ENCODE measurements around the gene TRAF3.
"Not testable (repeated sequence)": the region's sequence is repeated elsewhere in the genome, so short reads cannot be mapped to it uniquely, and the experiment has no call there.

TRAF3 gene

DNA sequence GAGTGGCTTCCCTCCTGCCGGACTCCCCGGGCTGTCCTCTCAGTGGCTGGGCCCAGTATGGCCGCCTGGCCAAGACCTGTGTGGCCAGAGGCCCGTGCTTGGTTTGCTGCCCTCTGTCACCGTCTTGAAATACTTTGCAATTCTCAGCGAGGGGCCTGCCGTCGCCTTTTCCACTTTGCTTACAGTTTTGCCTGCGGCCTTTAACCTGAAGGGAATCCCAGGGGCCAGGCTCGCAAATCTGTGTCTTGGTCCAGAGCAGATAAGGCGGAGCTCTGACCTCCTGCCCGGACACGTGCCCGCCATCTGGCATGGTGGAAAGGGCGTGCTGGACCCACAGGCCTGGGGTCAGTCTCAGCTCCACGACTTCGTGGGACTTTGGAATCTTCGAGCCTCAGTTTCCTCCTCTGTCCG, 134.3 kb downstream of the TRAF3 start:
- DNase-seq, result no peak

DNA sequence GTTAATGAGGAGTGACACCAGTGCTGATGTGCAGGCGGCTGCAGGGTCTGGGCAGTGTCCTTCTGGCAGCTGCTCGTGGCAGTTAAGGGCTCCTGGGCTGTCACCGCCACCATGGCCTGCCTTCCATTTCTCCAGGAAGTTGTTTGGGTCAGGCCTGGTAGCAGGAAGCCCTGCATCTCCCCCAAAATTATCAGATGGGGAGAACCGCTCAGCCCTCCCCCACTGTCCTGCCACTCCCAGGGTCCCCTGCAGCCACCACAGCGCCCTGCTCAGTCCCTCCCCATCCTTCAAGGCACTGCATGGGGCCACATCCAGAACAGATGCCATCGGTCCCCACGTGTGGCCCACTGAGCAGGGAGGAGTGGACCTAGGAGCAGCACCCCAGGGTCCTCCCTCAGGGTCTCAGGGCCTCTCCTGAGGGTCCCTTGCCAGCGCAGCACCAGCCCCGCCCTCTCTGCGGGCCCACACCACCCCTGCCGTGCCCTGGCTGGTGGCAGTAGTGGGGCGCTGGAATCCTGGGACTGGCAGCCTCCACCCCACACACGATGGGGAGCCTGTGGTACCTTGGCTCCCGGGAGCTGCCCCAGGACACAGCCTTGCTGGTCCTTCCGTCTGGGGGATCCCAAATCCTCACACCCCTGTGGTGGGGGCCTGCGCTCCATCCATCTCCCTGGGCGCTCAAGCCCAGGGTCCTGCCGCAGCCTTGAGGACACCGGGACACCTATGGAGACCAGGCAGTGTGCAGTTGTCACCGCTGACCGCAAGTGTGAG, 134.9 kb downstream of the TRAF3 start:
- no peak for DNase-seq

DNA sequence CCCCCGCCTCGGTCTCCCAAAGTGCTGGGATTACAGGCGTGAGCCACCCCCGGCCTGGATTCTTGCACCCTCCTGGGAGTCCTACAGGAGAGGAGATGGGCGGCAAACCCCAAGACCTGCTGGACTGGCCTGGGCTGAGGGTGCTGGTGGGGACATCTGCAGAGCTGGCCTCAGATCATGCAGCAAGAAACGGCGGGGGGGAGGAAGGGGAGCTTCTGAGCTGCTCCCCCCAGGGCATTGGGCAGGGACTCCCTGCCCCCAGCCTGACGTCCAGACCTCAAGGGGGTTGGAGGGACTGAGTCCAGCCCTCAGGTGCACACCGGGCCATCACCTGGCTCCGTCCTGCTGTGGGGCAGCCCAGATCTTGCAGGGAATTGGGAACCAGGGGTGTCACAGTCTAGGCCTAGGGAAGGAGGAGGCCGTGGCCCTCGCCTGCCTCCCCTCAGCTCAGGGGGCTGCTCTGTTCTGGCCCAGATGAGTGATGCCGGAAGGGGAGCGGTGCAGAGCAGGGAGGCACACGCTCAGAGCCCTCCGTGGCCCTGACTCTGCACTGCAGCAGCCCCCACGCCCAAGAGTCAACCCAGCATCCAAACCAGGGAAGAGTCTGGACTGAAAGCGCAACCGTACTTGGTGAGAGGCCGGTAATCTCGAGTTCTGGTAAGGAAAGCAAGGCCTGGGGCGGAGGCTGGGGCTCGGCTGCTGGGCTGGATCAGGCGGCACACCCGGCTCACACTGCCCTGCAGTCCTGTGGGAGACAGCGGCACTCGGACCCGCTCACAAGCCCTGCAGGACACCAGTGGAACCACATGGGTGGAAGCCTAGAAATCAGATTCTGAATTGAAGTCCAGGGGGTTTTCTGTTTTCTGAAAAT, 136.3 kb downstream of the TRAF3 start:
- no peak for DNase-seq

DNA sequence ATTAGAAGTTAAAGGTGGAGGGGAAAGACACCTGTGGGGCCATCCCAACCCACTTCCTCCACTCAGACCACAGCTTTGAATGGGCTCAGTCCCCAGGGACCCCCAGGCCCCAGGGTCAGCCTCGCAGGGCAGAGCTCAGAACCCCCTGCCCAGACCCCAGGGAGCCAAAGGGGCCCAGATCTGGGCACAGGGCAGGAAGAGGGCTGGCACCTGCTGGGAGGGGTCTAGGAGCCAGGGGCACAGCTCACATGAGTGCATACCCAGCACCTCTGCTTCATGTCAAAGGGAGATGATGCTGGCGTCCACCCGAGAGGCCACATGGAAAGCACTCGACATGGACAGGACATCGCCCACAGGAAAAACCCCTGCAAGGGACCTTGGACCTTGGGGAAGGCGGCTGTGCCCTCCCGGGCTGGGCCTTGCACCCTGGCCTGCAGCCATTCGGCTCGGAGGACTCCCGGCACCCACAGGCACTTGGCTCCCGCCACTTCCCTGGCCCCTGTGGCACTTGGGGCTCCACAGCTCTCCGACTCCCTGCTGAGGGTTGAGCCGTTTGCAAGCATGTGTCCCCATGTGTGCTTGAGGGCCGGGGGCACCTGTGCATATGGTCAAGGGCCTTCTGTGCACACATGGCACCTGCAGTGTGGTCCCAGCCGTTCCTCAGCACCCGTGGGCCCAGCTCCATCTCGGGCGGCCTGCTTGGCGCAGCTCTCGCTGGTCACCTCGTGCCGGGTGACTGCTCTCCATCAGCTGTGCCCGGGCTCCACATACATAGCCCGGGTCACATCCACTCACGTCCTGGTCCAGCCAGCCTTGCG, 137.4 kb downstream of the TRAF3 start:
- DNase-seq, result no peak

DNA sequence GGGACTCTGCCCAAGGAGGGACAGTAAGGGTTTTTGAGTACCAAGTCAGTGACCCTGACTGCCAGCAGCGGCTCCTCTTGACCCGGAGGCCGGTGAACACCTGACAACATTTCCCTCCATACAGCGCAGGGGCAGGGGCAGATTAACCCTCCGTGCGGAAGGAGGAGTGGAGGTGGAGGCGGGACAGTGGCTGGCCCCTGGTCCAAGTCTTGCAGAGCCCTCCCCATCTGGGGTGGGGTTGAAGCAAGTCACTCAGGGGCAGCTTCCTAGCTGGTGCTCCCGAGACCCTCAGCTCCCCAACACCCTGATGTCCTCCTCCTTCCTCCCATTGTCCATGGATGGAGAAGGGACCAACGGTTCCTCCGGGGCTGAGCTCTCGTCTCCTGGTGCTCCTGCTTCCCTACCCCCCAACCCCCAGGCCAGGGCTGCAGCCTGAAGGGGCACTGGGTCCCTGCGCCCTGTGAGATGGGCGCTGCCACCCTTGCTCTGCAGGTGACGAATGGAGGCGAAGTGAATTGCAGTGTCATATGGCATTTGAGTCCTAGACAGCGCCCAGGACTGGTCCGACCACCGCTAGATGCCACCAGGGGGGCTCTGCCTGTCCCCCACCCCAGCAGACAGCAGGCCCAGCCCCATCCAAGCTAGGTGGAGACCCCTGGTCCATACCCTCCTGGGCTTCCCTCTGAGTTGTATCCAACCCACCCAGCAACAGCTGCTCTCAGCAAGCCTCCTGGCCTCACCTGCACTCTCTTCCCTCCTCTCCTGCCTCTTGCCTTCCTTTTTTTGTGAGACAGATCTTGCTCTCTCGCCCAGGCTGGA, 138.3 kb downstream of the TRAF3 start:
- no peak for DNase-seq

DNA sequence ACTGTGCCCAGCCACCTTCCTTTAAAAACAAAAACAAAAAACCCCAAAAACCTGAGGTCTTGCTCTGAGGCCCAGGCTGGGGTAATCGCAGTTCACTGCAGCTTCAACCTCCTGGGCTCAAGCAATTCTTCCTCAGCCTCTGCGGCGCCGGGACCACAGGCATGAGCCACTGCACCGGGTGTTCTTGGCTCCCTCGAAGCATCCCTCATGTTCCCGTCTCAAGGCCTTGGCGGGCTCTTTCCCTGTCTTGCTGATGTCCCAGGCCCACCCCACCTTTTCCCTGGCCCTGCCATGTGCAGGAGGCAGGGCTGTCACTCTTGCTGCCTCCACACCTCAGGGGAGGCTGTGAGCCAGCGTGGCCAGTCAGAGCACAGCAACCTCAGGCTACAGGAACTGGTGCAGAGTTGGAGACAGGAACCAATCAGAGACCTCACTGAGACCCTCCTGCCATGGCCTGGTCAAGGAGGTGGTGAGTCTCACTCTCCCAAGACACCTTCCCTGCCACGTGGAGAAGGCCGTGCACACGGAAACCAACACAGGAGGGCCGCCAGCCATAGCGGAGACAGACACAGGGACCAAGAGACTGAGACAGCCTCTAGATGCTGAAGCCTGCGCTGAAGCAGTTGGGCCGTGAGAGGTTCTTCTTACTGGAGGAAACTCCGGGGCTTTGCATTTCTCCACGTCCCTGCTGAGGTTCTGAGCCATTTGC, 139.3 kb downstream of the TRAF3 start:
- no peak for DNase-seq

DNA sequence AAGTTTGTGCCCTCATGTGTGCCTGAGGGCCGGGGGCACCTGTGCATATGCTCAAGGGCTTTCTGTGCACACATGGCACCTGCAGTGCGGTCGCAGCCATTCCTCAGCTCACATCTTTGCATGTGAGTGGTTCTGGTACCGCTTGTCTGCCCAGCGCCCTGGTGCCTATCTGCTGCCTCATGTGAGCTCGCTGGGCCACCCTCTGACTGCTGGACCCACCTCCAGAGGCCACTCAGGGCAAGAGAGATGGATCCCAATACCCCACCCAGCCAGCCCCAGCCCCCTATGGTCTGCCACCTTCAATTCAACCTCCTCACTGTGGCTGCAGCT, 139.8 kb downstream of the TRAF3 start:
- DNase-seq, result no peak

DNA sequence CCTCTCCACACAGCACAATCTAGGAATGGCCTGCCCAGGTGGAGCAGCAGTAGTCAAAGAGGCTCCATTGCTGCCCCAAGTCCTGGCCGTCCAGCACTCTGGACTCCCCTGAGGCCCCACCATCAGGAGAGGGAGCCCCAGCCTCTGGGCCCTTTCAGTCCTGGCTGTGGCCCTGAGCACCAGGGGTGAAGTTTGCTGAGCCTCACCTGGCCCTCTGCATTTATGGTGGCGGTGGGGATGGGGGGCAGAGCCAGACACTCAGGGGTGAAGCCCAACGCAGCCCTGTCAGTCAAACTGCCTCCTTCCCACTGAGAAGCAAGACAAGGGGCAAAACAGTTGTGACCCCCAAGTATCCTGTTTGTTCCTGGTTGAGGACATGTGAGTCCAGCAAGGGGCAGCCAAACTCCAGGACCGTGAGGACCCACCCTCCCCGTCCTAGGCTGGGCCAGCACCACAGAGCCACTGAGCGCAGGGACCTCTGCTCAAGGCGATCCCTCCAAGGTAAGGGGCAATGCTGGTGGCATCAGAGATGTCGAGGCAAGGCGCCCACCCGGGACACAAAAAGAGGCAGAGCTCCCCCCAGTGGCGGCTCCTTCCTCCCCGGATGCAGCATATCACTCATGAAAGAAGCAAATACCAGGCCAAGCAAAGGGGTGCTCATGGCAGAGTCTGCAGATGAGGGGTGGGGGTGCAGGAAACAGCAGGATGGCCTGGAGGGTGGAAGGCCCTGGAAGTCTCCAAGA, 140.4 kb downstream of the TRAF3 start:
- DNase-seq, result no peak

DNA sequence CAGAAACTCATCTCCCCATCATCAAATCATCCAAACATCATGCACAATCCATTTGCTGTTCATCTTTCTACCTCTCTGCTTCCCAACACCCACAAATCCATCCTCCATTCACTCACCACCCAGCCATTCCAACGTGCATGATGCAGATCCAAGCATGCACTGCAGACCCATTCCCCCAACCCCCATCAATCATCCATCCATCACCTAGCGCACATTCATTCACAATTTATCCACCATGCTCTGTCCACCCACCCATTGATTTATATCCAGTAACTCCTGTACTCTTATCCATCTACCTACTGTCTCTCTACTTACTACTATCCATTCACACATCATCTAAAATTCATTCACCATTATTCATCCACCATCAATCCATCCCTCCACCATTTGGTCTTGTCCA, 141.2 kb downstream of the TRAF3 start:
- DNase-seq, result no peak

DNA sequence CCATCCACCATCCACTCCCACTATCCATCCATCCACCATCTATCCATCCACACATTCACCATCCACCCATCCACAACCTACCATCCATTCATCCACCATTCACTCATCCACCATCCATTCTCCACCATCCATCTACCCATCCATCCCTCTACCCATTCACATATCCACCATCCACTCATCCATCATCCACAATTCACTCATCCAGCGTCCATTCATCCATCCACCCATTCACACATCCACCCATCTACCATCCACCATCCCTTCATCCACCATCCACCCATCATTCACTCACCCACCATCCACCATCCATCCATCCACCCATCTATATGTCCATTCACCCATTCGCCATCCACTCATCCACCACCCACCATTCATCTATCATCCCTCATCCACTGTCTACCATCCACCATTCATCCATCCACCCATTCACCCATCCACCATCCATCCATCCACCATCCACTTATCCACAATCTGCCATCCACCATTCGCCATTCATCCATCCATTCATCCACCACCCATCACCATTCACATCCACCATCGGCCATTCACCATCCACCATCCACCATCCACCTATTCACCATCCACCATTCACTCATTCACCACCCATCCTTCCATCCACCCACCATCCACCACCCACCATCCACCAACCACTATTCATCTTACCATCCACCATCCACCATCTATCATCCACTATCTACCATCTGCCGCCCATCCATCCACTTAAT, 143.2 kb downstream of the TRAF3 start:
- no peak for DNase-seq

DNA sequence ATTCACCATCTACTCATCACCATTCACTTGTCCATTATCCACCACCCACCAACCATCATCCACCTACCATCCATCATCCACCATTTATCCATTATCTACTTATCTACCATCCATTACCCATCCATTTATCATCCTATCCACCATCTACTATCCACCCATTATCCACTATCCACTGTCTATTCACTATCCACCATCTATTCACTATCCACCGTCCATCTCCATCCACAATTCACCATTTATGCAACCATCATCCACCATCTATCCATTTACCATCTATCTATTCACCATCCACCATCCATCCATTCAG, 143.7 kb downstream of the TRAF3 start:
- DNase-seq, result no peak

DNA sequence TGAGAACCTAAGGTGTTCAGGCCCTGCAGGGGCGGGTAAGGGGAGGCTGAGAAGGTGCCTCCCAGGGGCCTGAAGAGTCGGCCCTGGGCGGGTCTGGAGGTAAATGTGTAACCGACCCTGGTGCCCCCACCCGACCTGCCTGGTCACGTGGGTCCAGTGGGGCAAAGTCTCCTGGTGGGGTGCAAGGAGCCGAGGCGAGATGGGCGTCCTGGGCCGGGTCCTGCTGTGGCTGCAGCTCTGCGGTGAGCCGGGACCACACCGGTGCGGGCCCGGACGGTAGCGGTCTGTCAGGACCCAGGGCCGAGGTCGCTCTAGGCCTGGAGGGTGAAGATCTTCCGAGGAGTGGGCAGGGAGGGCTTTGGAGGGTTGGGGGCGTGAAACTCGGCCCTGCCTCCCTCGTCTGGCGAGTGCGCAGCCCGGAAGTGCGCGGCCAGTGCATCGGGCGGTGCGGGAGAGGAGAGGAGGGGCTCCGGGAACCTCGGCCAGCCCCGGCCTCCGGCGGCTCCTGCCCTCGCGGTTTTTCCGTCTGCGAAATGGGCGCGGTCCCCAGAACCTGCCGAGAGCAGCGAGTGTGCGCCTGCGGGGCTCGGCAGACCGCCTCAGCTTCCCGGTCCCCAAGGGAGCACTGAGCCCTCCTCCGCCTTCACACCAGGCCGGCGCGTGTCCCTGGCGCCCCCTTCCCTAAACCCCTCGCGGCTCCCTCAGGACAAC, 145.4 kb downstream of the TRAF3 start, which contains the start of gene AMN:
Gene AMN (plus strand): TSS at position 174 of the 711 bp plus-strand sequence. CDS start 26 bp downstream, at position 200.
- no peak for DNase-seq

DNA sequence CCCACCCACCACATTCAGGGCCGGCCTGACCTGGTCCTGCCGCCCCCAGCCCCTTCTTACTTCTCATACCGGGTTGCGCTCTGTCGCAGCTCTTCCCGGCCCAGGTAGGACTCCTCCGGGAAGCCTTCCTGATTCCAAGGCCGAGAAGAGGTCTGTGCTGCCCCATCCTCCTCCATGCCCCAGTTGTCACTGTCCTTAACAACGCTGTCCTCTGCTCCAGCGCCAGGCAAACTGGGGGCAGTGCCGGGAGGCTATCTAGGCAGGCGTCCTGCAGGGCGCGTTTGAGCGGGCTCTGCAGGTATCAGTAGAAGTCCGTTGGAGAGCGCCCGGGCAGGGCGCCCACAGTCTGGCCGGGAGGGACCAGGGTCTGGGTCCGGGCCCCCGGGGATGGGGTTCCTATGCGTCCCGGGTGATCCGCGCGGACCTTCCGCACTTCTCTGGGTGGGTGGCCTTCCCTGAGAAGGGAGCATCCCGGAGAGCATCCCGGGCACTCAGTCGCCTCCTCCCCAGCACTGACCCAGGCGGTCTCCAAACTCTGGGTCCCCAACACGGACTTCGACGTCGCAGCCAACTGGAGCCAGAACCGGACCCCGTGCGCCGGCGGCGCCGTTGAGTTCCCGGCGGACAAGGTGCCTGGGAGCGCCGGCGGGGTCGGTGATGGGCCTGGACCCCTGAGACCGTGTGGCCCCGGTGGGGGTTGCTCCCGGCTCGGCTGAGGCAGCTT, 146.1 kb downstream of the TRAF3 start:
- no peak for DNase-seq

DNA sequence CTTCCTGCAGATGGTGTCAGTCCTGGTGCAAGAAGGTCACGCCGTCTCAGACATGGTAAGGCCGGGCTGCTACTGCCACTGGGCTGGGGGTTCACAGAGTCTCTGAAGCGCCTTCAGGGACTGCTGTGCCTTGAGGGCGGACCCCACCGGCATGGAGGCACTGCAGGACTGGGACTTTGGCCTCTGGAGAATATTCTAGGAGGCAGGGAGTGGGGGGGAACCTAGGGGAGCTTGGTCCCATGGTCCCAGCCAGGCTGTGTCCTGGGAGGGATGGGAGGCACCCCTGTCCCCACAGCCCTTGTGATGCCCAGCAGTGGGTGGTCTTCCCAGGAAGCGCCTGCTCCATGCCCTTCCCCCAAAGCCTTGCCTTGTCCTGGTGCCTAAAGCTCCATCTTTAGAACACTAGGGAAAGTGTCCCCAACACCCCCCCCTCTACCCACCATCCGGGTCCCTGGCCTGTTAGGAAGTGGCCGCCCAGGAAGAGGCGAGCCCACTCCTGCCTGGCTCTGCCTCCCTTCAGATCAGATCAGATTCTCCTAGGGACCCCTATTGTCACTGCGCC, 146.8 kb downstream of the TRAF3 start:
- DNase-seq, result no peak

DNA sequence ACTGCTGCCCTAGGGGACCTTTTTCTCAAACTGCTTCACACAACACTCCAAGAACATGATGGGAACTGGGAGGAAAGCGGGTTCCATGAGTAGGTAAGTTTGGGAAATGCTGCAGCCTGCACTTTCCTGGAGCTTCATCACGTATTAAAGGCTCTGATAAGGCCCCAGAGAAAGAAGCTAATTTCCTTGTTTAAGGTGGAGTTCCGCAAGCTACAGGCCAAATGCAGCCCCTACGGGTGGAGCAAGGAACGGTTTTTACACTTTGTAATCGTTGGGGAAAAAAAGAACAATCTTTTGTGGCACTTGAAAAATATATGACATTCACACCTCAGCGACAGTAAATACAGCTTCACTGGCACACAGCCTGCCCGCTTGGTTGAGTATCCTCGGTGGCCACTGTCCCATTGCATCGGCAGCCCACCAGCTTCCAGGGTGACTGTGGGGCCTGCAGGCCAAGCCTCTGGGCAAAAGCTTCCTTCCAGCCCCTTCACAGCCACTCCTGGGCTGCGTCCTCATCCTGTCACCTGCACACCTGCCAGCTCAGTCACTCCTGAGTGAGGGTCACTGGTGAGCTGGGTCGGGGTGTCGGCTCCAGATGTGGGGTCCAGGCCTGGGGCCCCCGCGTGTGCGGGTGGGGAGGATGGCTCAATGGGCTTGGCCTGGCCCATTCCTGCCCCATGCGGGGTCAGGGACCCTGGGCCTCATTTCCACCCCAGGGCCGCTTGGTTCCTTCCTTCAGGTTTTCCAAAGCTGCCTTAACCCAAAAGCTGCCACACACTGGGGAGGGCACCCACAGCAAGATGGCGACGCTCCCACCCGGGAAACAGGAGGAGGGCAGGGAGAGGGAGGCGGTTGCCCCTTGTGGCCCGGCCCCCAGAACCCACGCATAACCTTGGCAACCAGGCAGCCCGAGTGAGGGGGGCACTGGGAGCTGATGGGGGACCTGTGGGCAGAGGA, 147.7 kb downstream of the TRAF3 start:
- no peak for DNase-seq

DNA sequence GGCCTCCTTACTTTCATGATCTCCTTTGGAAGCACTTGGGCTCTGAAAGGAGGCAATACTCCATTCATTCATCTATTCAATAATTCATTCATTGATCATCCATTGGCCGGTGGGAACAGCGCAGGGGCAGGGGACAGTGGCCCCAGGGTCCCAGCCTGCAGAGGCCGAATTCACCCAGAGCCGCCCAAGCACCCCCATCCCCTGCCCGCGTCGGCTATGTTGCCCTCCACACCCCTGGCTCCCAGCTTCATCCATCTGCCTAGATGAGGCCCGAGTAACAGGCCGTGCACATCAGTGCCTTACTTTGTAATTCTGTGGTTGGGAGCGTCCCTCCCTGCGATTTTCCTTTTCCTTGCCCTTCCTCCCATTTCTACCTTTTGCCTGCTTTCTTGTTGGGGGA, 148.4 kb downstream of the TRAF3 start:
- DNase-seq, result no peak

DNA sequence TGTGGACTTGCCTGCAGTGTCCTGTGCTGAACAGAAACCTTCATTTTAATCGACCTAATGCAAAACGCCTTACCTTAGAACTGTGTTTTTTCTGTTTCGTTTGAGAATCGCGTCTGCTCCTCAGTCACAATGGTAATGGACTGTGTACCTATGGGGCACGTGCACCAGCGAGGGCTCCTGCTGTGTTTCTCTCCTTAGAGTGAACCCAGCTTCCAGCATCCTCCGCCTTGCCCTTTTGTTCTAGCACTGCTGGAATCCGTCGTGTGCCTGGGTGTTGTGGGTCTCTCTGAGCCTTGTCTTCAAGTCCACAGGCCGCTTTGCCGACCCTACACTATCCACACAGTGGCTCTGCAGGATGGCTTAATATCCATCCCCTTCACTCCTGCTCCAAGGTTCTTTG, 148.9 kb downstream of the TRAF3 start:
- DNase-seq, result no peak

DNA sequence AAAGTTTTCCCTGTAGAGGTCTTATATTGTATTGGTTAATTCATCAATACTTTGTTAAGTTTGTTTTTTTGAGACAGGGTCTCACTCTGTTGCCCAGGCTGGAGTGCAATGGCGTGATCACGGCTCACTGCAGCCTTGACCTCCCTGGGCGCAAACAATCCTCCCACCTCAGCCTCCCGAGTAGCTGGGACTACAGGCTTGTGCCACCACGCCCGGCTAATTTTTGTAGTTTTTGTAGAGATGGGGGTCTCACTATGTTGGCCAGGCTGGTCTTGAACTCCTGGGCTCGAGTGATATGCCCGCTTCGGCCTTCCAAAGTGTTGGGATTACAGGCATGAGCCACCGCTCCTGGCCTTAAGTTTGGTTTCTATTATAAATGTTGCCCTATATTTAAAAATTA, 149.6 kb downstream of the TRAF3 start:
- not testable (repeated sequence) for DNase-seq

Measured in islet precursor cell (in vitro differentiated cells).